Stomach (tissue), 4 donors: ENCODE data around the gene KLF13.

Source experiments
- EP300 ChIP-seq: sonication (generic); formaldehyde crosslinking; IDR thresholded peaks from one replicate; pipeline ENCODE4 v1.6.1; 2017; ENCODE audit warnings: antibody characterized with exemption
- POLR2A ChIP-seq, 4 donors: fragments of 450-650 bp; IDR thresholded peaks; one replicate each; pipeline ENCODE4 v1.6.1; 2016; ENCODE audit warnings: antibody characterized with exemption in 4 of 4, control low read depth in 2 of 4, mild to moderate bottlenecking in 1 of 4, moderate library complexity in 1 of 4
- POLR2AphosphoS5 ChIP-seq, 3 donors: sonication (generic); formaldehyde crosslinking; IDR thresholded peaks; one replicate each; pipeline ENCODE4 v1.6.1; 2016; ENCODE audit warnings: antibody characterized with exemption in 3 of 3
- TF ChIP-seq, protein P1 (sequence below), 7 experiments: fragments of 450-650 bp in 4 of 7; fragments of 200-600 bp in 3 of 7; sonication (generic) in 3 of 7; IDR thresholded peaks; one replicate each; pipeline ENCODE4 v1.5.1; 2016 to 2019; ENCODE audit warnings: antibody characterized with exemption in 7 of 7, control low read depth in 2 of 7, mild to moderate bottlenecking in 1 of 7

GRCh38 chr15:31317421-31318327 is 9.0 kb upstream of the KLF13 start:
- TF ChIP-seq POLR2AphosphoS5 (IDR thresholded peaks at IDR 0.05), result no peak
- TF ChIP-seq, protein P1, sequence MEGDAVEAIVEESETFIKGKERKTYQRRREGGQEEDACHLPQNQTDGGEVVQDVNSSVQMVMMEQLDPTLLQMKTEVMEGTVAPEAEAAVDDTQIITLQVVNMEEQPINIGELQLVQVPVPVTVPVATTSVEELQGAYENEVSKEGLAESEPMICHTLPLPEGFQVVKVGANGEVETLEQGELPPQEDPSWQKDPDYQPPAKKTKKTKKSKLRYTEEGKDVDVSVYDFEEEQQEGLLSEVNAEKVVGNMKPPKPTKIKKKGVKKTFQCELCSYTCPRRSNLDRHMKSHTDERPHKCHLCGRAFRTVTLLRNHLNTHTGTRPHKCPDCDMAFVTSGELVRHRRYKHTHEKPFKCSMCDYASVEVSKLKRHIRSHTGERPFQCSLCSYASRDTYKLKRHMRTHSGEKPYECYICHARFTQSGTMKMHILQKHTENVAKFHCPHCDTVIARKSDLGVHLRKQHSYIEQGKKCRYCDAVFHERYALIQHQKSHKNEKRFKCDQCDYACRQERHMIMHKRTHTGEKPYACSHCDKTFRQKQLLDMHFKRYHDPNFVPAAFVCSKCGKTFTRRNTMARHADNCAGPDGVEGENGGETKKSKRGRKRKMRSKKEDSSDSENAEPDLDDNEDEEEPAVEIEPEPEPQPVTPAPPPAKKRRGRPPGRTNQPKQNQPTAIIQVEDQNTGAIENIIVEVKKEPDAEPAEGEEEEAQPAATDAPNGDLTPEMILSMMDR (IDR thresholded peaks at IDR 0.05), result no peak
- no peak for TF ChIP-seq EP300
- TF ChIP-seq POLR2A (IDR thresholded peaks at IDR 0.05), result no peak
